HL-60 (cell line): ENCODE results near the gene RNU11.

ENCODE experiments used
- POLR2AphosphoS5 ChIP-seq: IDR thresholded peaks from 2 replicates; pipeline ENCODE4 v1.6.1; 2012; ENCODE audit warnings: low read depth
- SPI1 ChIP-seq: IDR thresholded peaks from 2 replicates; pipeline ENCODE4 v1.6.1; 2012; ENCODE audit warnings: low read depth, mild to moderate bottlenecking, borderline replicate concordance
- TF ChIP-seq, protein P1 (sequence below): IDR thresholded peaks from one replicate; pipeline ENCODE4 v1.5.1; 2011; ENCODE audit warnings: low read length, control low read depth, inconsistent platforms; ENCODE audit not compliant: insufficient read depth

DNA sequence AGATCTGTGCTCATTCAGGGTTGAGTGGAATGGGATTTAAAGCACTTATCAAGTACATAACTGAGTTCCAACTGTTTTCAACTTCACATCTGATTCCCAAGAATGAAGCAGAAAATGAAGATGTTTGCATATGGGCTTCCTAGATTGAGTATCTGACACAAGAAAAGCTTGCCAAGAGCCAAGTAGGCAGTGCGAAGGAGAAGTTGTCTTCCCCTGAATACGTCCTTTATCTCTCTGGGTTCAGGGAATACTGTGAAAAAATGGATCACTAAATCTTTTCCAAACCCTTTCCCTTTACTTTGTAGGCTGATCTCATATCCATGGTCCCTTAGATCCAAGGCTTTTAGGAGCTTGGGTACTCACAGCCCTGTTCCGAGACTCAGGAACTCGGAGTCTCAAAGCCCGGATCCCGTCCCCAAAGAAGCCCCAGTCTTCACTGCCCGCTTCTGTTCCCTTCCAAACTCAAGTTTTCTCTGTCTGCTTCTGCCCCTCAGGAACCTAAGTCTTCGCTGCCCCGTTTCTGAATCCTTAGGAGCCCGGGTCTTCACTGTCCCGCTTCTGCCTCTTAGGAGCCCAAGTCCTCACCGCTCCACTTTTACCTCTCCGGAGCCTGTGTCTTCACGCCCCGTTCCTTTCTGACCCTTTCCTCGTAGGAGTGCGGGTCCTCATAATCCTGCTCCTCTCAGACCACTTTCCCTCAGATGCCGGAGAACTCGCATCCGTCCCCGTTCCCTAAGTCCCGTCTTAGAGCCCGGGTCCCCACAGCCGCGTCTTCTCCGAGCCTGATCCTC lies 6.1 kb upstream of the RNU11 start:
- TF ChIP-seq, protein P1, sequence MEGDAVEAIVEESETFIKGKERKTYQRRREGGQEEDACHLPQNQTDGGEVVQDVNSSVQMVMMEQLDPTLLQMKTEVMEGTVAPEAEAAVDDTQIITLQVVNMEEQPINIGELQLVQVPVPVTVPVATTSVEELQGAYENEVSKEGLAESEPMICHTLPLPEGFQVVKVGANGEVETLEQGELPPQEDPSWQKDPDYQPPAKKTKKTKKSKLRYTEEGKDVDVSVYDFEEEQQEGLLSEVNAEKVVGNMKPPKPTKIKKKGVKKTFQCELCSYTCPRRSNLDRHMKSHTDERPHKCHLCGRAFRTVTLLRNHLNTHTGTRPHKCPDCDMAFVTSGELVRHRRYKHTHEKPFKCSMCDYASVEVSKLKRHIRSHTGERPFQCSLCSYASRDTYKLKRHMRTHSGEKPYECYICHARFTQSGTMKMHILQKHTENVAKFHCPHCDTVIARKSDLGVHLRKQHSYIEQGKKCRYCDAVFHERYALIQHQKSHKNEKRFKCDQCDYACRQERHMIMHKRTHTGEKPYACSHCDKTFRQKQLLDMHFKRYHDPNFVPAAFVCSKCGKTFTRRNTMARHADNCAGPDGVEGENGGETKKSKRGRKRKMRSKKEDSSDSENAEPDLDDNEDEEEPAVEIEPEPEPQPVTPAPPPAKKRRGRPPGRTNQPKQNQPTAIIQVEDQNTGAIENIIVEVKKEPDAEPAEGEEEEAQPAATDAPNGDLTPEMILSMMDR: no peak
- TF ChIP-seq SPI1: no peak
- TF ChIP-seq POLR2AphosphoS5: no peak
